Smooth muscle cell (in vitro differentiated cells): ENCODE measurements around the gene SLC39A11. TPM values are rescaled to one million over a fixed set of nuclear protein-coding genes. Genes with fewer than 3 reads are reported as not detected.
"Not testable (repeated sequence)": the region's sequence is repeated elsewhere in the genome, so short reads cannot be mapped to it uniquely, and the experiment has no call there.

Experiments used
- DNase-seq: peaks from one replicate; lab custom pipeline; 2025; ENCODE audit not compliant: unreplicated experiment; lab: John Stamatoyannopoulos, UW
- H2AFZ ChIP-seq: fragments of 200-600 bp; sonication (generic); 2 replicates; pipeline ENCODE4 v1.6.0; 2016; ENCODE audit warnings: antibody characterized with exemption, low read depth, mild to moderate bottlenecking
- H3F3A ChIP-seq: fragments of 200-600 bp; sonication (generic); 2 replicates; pipeline ENCODE4 v1.6.0; 2017; ENCODE audit warnings: antibody characterized with exemption, low read depth
- H3K27ac ChIP-seq: fragments of 200-600 bp; sonication (generic); 2 replicates; pipeline ENCODE4 v1.5.1; 2016; ENCODE audit warnings: low read depth, mild to moderate bottlenecking
- H3K27me3 ChIP-seq: fragments of 200-600 bp; sonication (generic); 2 replicates; pipeline ENCODE4 v1.6.1; 2016; ENCODE audit warnings: low read depth, mild to moderate bottlenecking
- H3K36me3 ChIP-seq: fragments of 200-600 bp; sonication (generic); 2 replicates; pipeline ENCODE4 v1.5.1; 2016; ENCODE audit warnings: low read depth
- H3K4me1 ChIP-seq: fragments of 200-600 bp; sonication (generic); 2 replicates; pipeline ENCODE4 v1.5.1; 2016; ENCODE audit warnings: low read depth
- H3K4me2 ChIP-seq: fragments of 200-600 bp; sonication (generic); 2 replicates; pipeline ENCODE4 v1.6.0; 2016; ENCODE audit warnings: mild to moderate bottlenecking
- H3K4me3 ChIP-seq: fragments of 200-600 bp; sonication (generic); 2 replicates; pipeline ENCODE4 v1.5.1; 2016; ENCODE audit warnings: mild to moderate bottlenecking
- H3K79me2 ChIP-seq: fragments of 200-600 bp; sonication (generic); 2 replicates; pipeline ENCODE4 v1.6.0; 2016; ENCODE audit warnings: low read depth, mild to moderate bottlenecking
- H3K9ac ChIP-seq: fragments of 200-600 bp; sonication (generic); 2 replicates; pipeline ENCODE4 v1.6.0; 2016; ENCODE audit warnings: low read depth
- H3K9me3 ChIP-seq: fragments of 200-600 bp; sonication (generic); replicated peaks from 2 replicates; pipeline ENCODE4 v1.5.1; 2016; ENCODE audit warnings: low read depth
- H4K20me1 ChIP-seq: fragments of 200-600 bp; sonication (generic); 2 replicates; pipeline ENCODE4 v1.6.0; 2016; ENCODE audit warnings: low read depth
- CTCF ChIP-seq: fragments of 200-600 bp; sonication (generic); IDR thresholded peaks from 2 replicates; pipeline ENCODE4 v1.5.1; 2017; ENCODE audit warnings: borderline replicate concordance, mild to moderate bottlenecking, antibody characterized with exemption; ENCODE audit not compliant: insufficient read depth, poor library complexity, severe bottlenecking
- WGBS: methylation state at CpG from one replicate; pipeline ENCODE4 v1.1.7; 2016; ENCODE audit warnings: low lambda C conversion rate; 5-methylcytosine and 5-hydroxymethylcytosine counted together
- polyA plus RNA-seq: library from polyadenylated mRNA; unstranded; fragments of >200 nt; fragmentation: Nextera tagmentation; extraction: Ambion mirVana; gene quantifications from 2 replicates; pipeline ENCODE4 v1.2.1, GENCODE V29; 2016
- total RNA-seq: library from RNA; depleted of rRNA; stranded (reverse); fragments of >200 nt; gene quantifications from 2 replicates; pipeline ENCODE4 v1.2.3, GENCODE V29; 2014

Gene SLC39A11
- total and polyA plus RNA-seq, 2 experiments from 2014 or later = 9.2 to 36.7 TPM

- H3K9me3 ChIP-seq = no peaks in the 10 kb centered on the region
- no peak for DNase-seq
- no peak overlapping the region for H3K27ac ChIP-seq
- TF ChIP-seq CTCF = no peak
- H3K9ac ChIP-seq = no peak overlapping the region
- no peak overlapping the region for H2AFZ ChIP-seq
- H3K4me3 ChIP-seq = no peak overlapping the region
- no peaks in the 10 kb centered on the region for H4K20me1 ChIP-seq
- no peaks in the 10 kb centered on the region for H3K4me1 ChIP-seq
- H3F3A ChIP-seq = no peaks in the 10 kb centered on the region
- H3K79me2 ChIP-seq = no peaks in the 10 kb centered on the region
- WGBS = 96% methylated on average over 11 of the region's 11 CpGs
- H3K36me3 ChIP-seq = no peaks in the 10 kb centered on the region
- H3K27me3 ChIP-seq = no peaks in the 10 kb centered on the region
- no peak overlapping the region for H3K4me2 ChIP-seq
These were observed 152.0 kb downstream of the SLC39A11 start for GRCh38 chr17:72940496-72940895.

DNA sequence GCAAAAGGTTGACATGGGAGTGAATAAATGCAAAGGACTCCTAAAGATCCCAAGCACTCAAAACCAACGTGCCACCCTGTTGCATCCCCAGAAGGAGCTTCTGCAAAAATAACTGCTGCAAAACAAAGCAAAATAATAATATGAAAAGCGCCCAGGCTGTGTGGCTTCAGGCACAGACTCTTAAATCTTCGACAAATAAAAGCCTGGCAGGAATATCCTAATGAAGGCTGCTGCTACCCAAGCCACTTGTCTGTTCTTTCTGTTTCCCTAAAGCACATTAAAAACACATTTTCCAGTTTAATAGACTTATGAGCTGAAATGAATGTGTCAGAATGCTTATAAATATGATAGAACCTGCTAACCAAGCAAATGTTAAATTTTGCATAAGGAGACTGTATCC lies 154.0 kb downstream of the SLC39A11 start:
- TF ChIP-seq CTCF = no peak
- Histone ChIP-seq H3K36me3 (no peaks in the 10 kb centered on the region), H3K4me1 (no peaks in the 10 kb centered on the region)

GRCh38 chr17:72937707-72938106 lies 154.8 kb downstream of the SLC39A11 start:
- Histone ChIP-seq H3K27ac (no peak overlapping the region), H3K79me2 (no peaks in the 10 kb centered on the region), H3K9ac (no peak overlapping the region), H2AFZ (no peak overlapping the region), H3F3A (no peaks in the 10 kb centered on the region), H3K27me3 (no peaks in the 10 kb centered on the region), H3K4me2 (no peak overlapping the region), H3K9me3 (no peaks in the 10 kb centered on the region), H3K4me1 (no peaks in the 10 kb centered on the region), H4K20me1 (no peaks in the 10 kb centered on the region), H3K4me3 (no peak overlapping the region), H3K36me3 (no peaks in the 10 kb centered on the region)
- WGBS = 92% methylated on average over 5 of the region's 5 CpGs
- TF ChIP-seq CTCF = no peak
- no peak for DNase-seq

More for the DNA sequence above, 154.0 kb downstream of the SLC39A11 start:
- Histone ChIP-seq H3K9me3 (no peaks in the 10 kb centered on the region), H3K27ac (no peak overlapping the region), H3K4me3 (no peak overlapping the region), H3K9ac (no peak overlapping the region), H3F3A (no peaks in the 10 kb centered on the region), H3K27me3 (no peaks in the 10 kb centered on the region), H4K20me1 (no peaks in the 10 kb centered on the region), H2AFZ (no peak overlapping the region), H3K79me2 (no peaks in the 10 kb centered on the region), H3K4me2 (no peak overlapping the region)
- DNase-seq = no peak
- WGBS = 75% methylated on average over 3 of the region's 3 CpGs

DNA sequence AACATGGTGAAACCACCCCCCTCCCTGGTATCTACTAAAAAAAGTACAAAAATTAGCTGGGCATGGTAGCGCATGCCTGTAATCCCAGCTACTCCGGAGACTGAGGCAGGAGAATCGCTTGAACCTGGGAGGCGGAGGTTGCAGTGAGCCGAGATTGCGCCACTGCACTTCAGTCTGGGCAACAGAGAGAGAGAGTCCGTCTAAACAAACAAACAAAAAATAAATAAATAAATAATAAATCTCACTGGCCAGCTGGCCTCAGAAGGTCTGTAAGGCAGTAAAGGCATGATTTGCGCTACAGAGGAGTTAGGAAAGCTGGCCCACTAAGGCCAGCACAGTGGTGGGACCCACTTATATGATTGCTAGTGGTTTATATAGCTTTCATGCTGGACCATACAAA lies 155.2 kb downstream of the SLC39A11 start:
- H3K9me3 ChIP-seq, H3K4me2 ChIP-seq, H3K27ac ChIP-seq, H3K4me3 ChIP-seq, H3K9ac ChIP-seq, H3F3A ChIP-seq, H3K27me3 ChIP-seq, H3K36me3 ChIP-seq, H4K20me1 ChIP-seq, DNase-seq, H2AFZ ChIP-seq, H3K79me2 ChIP-seq, H3K4me1 ChIP-seq: not testable (repeated sequence)
- WGBS = 98% methylated on average over 8 of the region's 8 CpGs
